Activated CD8-positive, alpha-beta memory T cell treated with anti-CD3 and anti-CD28 coated beads, Interleukin-2, amount 50 U/mL, for 1 hour (primary cell): ENCODE measurements around the gene HECTD3.
"Not testable (repeated sequence)": the region's sequence is repeated elsewhere in the genome, so short reads cannot be mapped to it uniquely, and the experiment has no call there.

ENCODE experiments used
- DNase-seq: peaks from one replicate; pipeline ENCODE4 v3.0.0-alpha.2; 2020; ENCODE audit errors: extremely low read depth

The HECTD3 gene

GRCh38 chr1:45014321-45015028 is 3.4 kb upstream of the HECTD3 start:
- peak; percentile 45 for DNase-seq

GRCh38 chr1:45013551-45014209 is 2.6 kb upstream of the HECTD3 start:
- DNase-seq = no peak

GRCh38 chr1:45012639-45013278 is 1.6 kb upstream of the HECTD3 start:
- DNase-seq = no peak

GRCh38 chr1:45011837-45012638 is 914 bp upstream of the HECTD3 start, which contains the start of gene UROD:
TSS of gene UROD (plus strand) at chr1:45012254. CDS start at chr1:45012266, 12 bp downstream.
- peak; percentile 63 for DNase-seq

- DNase-seq = no peak
Observed at GRCh38 chr1:45009956-45010854, 919 bp downstream of the HECTD3 start.

GRCh38 chr1:45009296-45009865 is 1.7 kb downstream of the HECTD3 start:
- no peak for DNase-seq

GRCh38 chr1:45008516-45008915 is 2.6 kb downstream of the HECTD3 start:
- DNase-seq = no peak

- no peak for DNase-seq
Observed at GRCh38 chr1:45008076-45008475, 3.0 kb downstream of the HECTD3 start.

- DNase-seq = no peak
Observed at GRCh38 chr1:45007311-45007710, 3.8 kb downstream of the HECTD3 start.

- DNase-seq = no peak
Observed at GRCh38 chr1:45005761-45006160, 5.4 kb downstream of the HECTD3 start.

- no peak for DNase-seq
Observed at GRCh38 chr1:45004281-45004920, 6.7 kb downstream of the HECTD3 start.

- no peak for DNase-seq
Observed at GRCh38 chr1:45003741-45004140, 7.4 kb downstream of the HECTD3 start.

- DNase-seq = no peak
Observed at GRCh38 chr1:45002650-45003645, 8.2 kb downstream of the HECTD3 start.

GRCh38 chr1:45001576-45001975 is 9.5 kb downstream of the HECTD3 start:
- not testable (repeated sequence) for DNase-seq

- DNase-seq = no peak
Observed at GRCh38 chr1:45001011-45001481, 10.1 kb downstream of the HECTD3 start.

- DNase-seq = no peak
Observed at GRCh38 chr1:44999232-44999631, 11.9 kb downstream of the HECTD3 start.

- DNase-seq = no peak
Observed at GRCh38 chr1:44995467-44996238, 15.5 kb downstream of the HECTD3 start.

- DNase-seq = no peak
Observed at GRCh38 chr1:44994309-44994898, 16.7 kb downstream of the HECTD3 start.
